Cerebellar nuclear complex (tissue), 1 donor: ENCODE results near the gene TNFAIP8L3.
"Not testable (repeated sequence)": the region's sequence is repeated elsewhere in the genome, so short reads cannot be mapped to it uniquely, and the experiment has no call there.

Experiments
- DNase-seq, 2 experiments: peaks; one replicate each; lab custom pipeline; 2025; lab: John Stamatoyannopoulos, UW

The TNFAIP8L3 gene

GRCh38 chr15:51060030-51060673, 34.6 kb downstream of the TNFAIP8L3 start:
- DNase-seq = no peak

GRCh38 chr15:51054535-51054934, 40.2 kb downstream of the TNFAIP8L3 start:
- no peak for DNase-seq

- no peak for DNase-seq
Observed at GRCh38 chr15:51053571-51053970, 41.1 kb downstream of the TNFAIP8L3 start.

GRCh38 chr15:51051776-51052175, 42.9 kb downstream of the TNFAIP8L3 start:
- DNase-seq = no peak

- no peak for DNase-seq
Observed at GRCh38 chr15:51049081-51049480, 45.6 kb downstream of the TNFAIP8L3 start.

- no peak for DNase-seq
Observed at GRCh38 chr15:51048308-51048707, 46.4 kb downstream of the TNFAIP8L3 start.

GRCh38 chr15:51046799-51047449, 47.8 kb downstream of the TNFAIP8L3 start:
- DNase-seq = no peak

GRCh38 chr15:51046016-51046415, 48.7 kb downstream of the TNFAIP8L3 start:
- DNase-seq = no peak

GRCh38 chr15:51044037-51044727, 50.5 kb downstream of the TNFAIP8L3 start:
- DNase-seq = no peak

- no peak for DNase-seq
Observed at GRCh38 chr15:51038974-51039319, 55.8 kb downstream of the TNFAIP8L3 start.

- no peak for DNase-seq
Observed at GRCh38 chr15:51038162-51038973, 56.3 kb downstream of the TNFAIP8L3 start.

- DNase-seq = not testable (repeated sequence)
Observed at GRCh38 chr15:51037474-51037873, 57.2 kb downstream of the TNFAIP8L3 start.

- DNase-seq = no peak
Observed at GRCh38 chr15:51030649-51031316, 63.9 kb downstream of the TNFAIP8L3 start.

- no peak for DNase-seq
Observed at GRCh38 chr15:51025454-51025846, 69.3 kb downstream of the TNFAIP8L3 start.

- no peak for DNase-seq
Observed at GRCh38 chr15:51024735-51025453, 69.8 kb downstream of the TNFAIP8L3 start.

- DNase-seq = no peak
Observed at GRCh38 chr15:51023499-51023898, 71.2 kb downstream of the TNFAIP8L3 start.

- DNase-seq = no peak
Observed at GRCh38 chr15:51022206-51022605, 72.5 kb downstream of the TNFAIP8L3 start.

GRCh38 chr15:51016615-51017014, 78.1 kb downstream of the TNFAIP8L3 start:
- DNase-seq = no peak

- no peak for DNase-seq
Observed at GRCh38 chr15:51011212-51011611, 83.5 kb downstream of the TNFAIP8L3 start.

GRCh38 chr15:51007131-51007666, 87.5 kb downstream of the TNFAIP8L3 start:
- DNase-seq = no peak
